Right lung (tissue), 10 donors: ENCODE measurements around the gene CEP120. TPM values are rescaled to one million over a fixed set of nuclear protein-coding genes. Genes with fewer than 3 reads are reported as not detected.
"Not testable (repeated sequence)": the region's sequence is repeated elsewhere in the genome, so short reads cannot be mapped to it uniquely, and the experiment has no call there.

Experiments
- DNase-seq, 2 donors: peaks; one replicate each; pipeline ENCODE4 v3.0.0-alpha.2; 2013
- long read RNA-seq, 8 donors: transcript quantifications; one replicate each; lab custom pipeline, GENCODE V29; 2026
- polyA plus RNA-seq, 5 donors: library from polyadenylated mRNA; unstranded; fragments of 120-200 nt; gene quantifications; one replicate each; pipeline versions ENCODE4 v1.2.1 to v1.2.3, GENCODE V29; 2013; ENCODE audit warnings: inconsistent platforms in 1 of 5, low replicate concordance in 1 of 5; ENCODE audit not compliant: insufficient read length in 5 of 5, insufficient read depth in 1 of 5

CEP120 gene
- polyA plus RNA-seq: 10 to 100 TPM; 18.2 to 30.9 (median 26.3) TPM
- long read RNA-seq, donor 1: 0 reads
- long read RNA-seq, donor 2, partial matches to known transcripts: 6 of 6 reads
- long read RNA-seq, donor 2, other reads (novel, unspliced or antisense): 0 of 6 reads
- long read RNA-seq, donor 3: 0 reads
- long read RNA-seq, donor 4, partial matches to known transcripts: 0 of 1 reads
- long read RNA-seq, donor 4, other reads (novel, unspliced or antisense): 0 of 1 reads
- long read RNA-seq, donor 5, full-length matches to known transcripts: 1 of 7 reads
- long read RNA-seq, donor 5, partial matches to known transcripts: 6 of 7 reads
- long read RNA-seq, donor 5, other reads (novel, unspliced or antisense): 0 of 7 reads
- long read RNA-seq, donor 6, full-length matches to known transcripts: 2 of 2 reads
- long read RNA-seq, donor 6, partial matches to known transcripts: 0 of 2 reads
- long read RNA-seq, donor 6, other reads (novel, unspliced or antisense): 0 of 2 reads
- long read RNA-seq, donor 7: 0 reads
- long read RNA-seq, donor 8: 0 reads

DNA sequence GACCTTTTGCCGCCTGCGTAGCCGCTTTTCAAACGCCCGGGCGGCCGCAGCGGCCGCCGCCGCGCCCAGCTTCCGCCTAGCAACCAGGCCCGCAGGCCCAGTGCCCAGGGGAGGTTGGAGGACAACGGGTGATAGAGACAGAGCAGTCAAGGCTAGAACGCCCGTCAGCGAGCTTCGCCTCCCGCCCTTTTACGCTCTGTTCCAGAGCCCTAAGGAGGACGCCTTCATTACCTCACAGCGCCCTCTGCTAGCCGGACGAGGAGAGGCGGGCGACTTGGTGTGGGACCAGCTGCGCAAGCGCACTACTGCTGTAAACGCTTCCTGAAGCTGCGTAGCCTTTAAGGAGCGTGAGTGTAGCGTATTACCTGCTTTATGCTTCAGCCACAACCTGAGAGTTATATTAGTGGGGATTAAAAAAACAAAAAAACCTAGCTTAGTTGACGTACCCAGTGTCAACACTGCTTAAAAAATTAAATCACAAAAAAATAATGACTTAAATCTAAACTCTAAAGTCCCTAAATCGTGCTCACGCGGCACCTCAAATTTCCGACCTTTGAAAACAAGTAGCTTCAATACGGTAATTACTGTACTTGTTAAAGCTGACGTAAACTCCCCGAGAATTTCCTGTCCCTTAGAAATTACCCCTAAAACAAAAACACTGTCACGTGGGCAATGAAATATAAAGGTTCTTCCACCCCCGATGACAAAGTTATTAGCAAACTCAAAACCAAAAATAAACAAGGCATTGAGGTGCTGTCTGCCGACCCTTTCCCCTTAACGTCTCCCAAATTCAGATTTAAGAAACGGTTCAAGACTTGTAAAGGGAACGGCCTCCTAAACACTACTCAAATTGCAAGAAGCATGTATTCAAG is at the start of gene CEP120:
Gene CEP120 (minus strand): TSS at position 126 of the 872 bp plus-strand sequence. CDS start 405 bp downstream, outside the sequence.
- DNase-seq: peak; percentile 98 to 99

DNA sequence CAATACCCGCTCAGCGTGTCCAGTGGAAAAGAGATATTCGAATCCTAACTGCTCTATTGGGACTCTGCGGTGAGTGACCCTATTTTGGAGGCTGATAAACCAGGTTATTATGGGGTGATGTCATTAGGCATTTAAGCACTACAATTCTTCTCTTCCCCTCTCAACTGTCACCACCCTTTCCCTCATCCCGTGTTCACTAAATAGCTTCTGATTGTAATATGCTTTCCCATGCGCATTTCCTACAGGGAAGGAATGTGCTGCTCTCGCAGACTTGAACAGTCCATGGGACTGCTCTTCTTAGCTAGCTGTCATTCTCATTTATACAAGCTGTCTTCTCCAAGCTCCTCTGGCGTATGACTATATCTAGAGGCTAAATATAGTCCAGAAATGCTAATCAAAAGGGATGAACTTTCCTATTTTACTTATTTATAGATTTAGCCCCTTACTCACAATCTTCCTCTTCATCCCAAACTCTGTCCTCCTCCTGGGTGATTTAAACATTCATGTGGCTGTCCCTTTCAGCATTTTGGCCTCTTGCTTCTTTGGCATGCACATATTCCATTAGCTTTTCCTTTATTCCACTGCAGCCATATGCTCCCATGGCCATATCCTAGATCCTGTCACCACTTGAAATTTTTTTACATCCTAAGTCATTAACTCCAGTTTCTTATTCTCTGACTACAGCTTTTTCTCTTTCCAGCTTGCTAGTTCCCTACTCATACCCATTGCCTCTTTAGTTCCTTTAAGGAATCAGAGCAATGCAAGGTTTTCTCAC is 49.1 kb upstream of the CEP120 start:
- DNase-seq: no peak

DNA sequence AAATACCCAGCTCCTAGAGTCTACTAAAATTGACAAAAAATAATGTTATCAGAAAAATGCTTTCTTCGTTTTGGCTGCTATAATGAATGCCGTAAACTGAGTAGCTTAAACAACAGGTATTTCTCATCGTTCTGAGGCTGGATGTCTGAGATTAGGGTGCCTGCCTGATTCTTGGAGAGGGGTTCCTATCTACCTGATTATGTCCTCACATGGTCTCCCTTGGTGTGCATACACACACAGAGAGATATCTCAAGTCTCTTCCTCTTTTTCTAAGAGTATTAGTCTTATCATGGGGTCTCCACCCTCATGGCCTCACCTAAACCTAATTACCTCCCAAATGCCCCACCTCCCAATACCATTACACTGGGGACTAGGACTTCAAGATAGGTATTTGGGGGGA is 48.2 kb upstream of the CEP120 start:
- no peak for DNase-seq

DNA sequence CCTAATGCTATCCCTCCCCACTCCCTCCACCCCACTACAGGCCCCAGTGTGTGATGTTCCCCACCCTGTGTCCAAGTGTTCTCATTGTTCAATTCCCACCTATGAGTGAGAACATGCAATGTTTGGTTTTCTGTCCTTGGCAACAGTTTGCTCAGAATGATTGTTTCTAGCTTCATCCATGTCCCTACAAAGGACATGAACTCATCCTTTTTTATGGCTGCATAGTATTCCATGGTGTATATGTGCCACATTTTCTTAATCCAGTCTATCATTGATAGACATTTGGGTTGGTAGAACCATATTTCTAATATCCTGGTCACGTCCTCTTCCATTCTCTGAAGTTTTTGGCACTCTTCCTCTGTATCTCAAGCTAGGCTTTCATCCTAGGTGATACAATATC is 43.6 kb upstream of the CEP120 start:
- not testable (repeated sequence) for DNase-seq

DNA sequence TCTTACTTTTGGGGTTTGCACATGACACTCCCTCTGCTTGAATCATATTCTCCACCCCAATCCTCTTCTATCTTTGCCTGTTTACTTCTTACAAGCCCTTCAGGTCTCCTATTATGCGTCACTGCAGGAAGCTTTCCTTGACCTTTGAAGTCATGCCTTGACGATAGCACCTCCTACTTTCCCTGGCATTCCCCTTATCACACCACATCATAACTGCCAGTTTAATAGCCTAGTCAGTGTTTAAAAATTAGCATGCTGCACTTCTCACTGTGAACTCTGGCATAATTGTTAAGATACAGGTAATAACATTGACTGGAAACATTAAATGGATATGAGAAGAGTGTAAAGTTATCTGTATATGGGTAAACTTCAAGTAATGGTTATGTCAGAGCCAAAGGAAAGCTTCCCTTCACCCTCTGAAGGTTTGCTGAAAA is 37.1 kb upstream of the CEP120 start:
- no peak for DNase-seq

DNA sequence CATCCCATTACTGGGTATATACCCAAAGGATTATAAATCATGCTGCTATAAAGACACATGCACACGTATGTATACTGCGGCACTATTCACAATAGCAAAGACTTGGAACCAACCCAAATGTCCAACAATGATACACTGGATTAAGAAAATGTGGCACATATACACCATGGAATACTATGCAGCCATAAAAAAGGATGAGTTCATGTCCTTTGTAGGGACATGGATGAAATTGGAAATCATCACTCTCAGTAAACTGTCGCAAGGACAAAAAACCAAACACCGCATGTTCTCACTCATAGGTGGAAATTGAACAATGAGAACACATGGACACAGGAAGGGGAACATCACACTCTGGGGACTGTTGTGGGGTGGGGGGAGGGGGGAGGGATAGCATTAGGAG is 35.8 kb upstream of the CEP120 start:
- DNase-seq: not testable (repeated sequence)

DNA sequence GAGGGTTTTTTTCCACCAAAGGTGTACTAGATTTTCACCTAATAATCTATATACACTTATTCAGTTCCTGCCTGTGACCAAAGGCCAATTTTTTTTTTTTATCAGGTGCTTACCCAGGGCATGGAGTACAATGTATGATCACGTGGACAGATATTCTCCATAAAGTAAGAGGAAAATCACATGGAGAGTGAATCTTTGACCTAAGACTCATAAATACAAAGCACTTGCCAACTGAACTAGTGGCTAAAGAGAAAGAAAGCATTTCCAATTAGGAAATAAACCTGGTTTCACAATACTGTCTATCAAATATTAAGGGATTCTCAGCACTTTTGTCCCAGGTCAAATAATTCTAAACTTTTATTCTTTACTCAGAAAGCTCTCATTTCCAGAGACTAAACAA is 33.0 kb upstream of the CEP120 start:
- no peak for DNase-seq

DNA sequence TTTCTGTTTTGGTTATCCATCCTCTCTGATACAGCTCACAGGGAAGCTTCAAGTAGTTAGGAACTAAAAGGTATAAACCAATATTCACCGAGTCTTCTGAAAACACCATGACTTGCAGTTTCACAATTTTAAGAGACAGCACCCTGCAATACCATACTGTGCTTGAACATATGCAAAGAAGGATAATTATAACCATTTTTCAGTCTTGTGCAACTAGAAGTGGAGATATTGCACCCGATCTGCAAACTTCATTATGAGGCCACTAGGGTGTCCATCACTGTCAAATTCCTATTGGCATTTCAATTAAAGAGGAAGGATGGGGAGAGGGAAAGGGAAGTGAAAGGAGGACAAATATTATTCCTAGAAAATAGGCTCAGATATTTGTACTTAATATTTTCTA is 32.4 kb upstream of the CEP120 start:
- no peak for DNase-seq

DNA sequence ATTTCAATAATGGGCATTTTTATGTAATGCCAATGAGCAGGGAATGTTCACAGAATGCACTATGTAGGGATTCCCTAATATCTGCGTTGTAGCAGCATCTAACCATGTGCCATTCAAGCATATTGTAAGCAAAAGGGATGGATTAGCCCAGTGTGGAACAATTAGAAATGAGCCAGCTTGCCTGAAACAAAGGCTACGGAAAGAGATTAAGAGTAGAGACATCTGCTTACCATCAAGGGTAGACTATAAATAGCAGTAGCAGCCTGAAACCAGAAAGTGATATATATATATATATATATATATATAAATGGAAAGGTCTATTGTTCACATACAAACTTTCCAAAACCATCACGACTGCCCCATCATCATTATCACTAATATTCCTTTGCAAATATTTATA is 31.9 kb upstream of the CEP120 start:
- DNase-seq: no peak

DNA sequence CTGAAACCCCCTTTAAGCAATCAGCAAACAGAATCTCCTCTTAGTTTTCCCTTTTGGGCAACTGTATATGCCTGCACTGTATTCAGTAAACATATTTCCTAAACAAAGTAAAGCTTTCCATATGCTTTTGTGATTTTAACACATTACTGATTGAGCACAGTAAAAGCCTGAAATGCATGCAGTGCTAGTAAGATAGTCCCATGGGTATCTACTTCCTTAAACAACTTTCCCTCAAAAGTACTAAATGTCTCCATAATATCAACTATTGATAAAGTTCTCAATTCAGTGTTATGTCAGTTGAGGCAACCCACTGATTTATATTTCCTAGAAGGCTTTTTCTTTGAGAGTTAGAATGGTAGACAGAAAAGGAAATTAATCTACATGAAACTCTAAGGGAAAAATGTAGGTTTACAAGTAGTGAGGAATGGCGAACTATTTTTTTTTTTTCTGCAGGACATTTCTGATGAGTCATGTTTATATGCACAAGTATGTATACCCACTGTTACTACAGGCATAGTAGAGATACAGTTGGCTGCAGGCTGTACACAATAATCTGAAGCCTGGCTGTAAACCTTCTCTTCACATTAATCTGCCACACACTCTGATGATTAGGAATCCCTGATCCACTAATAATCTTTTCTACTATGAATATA is 31.2 kb upstream of the CEP120 start:
- no peak for DNase-seq

DNA sequence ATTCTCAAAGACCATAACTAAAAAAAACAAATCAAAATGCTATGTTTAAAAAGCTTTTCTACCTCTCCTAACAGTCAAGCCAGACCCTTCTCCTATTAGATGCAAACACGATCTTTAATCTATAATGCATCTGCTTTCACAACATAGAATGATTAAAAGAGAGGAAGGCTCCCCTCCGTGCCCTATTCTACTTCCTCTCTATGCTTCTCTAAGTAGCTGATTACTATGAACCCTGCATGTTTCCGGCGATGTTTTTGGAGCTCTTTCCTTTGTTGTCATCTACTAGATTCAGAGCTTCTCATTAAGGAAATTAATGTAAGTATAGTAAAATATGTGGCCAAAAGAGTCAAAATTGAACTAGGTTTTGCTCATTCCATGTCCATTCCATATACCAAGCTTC is 29.2 kb upstream of the CEP120 start:
- no peak for DNase-seq

DNA sequence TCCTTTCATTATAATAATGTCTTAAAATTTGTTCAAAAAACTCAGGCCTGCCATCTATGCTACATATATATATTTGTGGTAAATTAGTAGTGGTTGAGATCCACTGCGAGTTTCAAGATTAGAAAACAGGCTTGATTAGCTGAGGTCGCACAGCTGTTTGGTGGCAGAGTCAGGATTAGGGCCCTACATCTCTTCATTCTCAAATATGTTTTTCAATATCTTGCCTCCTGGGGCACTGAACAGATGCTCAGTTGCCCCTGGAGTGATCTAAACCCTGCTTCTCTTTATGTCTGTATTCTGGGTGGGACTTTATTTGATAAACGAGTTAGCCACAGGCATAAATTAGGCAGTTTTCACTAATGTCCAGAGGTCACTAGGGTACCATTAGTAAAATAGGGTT is 27.8 kb upstream of the CEP120 start:
- no peak for DNase-seq

DNA sequence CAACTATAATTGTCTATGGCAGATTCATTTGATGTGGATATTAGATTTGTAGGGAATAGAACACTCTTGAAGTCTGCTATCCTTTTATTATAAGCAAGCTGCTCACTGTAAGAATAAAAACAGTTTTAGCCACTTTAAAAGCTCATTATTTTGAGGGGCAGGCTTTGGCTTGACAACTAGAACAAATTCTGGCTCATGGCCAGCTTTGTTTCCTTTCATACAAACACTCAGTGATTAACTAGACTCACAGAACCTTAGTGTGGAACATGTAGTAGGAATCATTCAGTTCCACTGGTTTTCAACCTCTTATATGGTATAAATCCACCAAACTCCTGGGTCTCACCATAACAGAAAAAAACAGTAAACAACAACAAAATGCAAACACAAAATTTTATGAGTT is 27.4 kb upstream of the CEP120 start:
- peak; percentile 40 to 51 for DNase-seq

DNA sequence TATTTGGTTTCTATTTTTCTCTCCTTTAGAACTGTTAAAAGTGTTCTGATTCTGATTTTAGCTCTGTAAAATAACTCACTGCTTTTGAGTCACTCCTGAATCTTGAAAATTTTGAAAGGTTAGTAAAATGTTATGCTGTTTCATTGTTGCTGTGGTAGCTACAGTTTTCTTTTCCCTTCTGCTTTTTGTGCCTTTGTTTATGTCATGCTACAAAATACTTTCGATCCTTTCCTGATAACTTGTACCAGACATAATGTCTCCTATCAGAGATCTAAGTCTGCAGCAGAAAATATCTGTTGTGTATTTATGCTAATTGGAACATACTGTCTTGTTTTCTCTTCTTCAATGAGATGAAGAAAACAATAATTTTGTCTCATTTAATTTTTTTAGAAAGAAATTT is 26.9 kb upstream of the CEP120 start:
- no peak for DNase-seq

DNA sequence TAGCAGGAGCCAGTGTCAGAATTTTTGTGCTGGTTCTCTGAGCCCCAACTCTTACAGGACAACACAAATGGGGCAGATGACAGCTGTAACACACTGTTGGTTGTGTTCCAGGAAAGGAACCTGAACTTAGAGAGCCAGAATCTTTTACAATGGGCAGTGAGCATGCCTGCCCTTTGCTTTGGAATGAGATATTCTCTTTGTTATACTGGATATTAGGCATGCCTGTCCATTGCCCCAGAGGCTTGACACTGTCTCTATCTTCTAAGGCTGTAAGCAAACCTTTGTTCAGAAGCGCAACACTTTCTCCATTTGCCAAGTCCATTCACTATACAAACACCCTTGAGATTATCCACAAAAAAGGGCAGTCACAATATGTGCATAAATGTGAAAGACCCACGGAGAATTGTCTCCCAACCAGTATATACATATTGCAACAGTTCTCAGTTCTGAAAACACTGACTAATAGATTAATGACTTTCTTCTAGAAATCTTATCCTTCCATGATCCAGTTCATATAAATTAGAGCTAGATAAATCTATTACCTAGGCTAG is 26.3 kb upstream of the CEP120 start:
- DNase-seq: no peak

DNA sequence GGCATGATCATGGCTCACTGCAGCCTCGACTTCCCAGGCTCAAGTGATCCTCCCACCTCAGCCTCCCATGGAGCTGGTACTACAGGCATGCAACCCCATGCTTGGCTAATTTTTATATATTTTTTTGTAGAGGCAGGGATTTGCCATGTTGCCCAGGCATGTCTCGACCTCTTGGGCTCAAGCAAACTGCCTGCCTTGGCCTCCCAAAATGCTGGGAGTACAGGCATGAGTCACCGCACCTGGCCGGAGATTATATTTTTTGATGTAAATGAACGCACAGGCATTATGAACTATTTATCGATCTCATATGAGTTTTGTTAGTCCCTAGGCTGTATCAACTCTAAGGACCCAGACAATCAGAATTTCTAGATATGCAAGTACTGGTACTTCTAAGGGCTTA is 25.5 kb upstream of the CEP120 start:
- DNase-seq: no peak

DNA sequence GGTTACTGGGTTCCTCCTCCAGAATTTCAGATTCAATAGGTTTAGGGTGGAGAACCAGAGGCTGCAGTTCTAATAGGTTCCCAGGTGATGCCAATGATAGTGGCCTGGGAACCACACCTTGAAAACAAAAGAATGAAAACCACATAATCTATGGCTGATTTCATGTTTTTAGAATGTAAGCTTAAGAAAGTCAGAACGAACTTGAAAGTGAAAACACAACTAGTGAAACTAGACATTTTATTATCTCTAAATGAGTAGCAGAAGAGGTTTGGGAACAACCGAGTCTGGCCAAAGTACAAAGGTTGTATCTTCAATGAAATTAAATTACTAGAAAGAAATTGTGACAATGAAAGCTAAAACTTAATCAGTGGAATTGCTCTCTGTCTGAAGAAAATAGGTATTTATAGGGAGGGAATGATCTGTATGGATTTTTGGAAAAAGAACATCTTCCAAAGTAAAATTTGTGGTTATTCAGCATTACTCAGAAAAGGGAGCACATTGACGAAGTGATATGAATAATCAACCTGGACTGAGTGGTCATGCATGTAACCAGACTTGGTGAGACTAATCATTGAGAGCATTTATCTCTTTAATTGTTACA is 24.9 kb upstream of the CEP120 start:
- no peak for DNase-seq

DNA sequence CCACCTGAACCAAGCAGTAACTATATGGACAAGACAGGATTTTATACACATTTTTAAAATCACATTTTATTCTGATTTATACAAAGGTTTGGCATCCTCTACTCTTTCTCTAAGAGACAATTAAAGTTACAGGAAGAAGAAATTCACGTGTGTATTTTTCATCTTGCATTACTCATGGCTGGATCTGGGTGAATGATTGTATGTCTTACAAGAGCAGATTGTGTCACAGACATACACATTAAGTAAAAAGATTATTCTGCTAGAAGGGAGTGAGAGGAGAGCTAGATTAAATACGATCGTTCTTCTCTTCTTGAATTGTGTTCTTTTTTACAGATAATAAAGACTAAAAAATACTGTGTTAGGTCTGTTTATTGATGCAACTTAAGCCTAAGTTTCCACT is 20.8 kb upstream of the CEP120 start:
- no peak for DNase-seq

DNA sequence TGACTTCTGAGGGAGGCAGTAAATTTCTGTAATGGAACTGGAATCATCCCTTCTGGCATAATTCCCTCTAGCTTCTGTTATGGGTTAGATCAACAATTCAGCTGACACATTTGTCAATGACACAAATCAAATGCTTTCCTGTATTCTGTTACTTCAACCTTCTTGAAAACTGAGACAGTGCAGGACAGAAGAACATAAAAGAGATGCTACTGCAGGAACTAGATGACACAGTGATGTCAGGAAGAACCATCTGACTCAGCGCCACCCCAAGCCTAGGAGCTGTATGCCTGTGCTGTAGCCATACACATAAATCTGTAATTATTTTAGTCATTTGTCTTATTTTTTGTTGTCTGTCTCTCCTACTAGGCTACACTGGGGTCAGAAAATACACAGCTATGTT is 18.2 kb upstream of the CEP120 start:
- no peak for DNase-seq

DNA sequence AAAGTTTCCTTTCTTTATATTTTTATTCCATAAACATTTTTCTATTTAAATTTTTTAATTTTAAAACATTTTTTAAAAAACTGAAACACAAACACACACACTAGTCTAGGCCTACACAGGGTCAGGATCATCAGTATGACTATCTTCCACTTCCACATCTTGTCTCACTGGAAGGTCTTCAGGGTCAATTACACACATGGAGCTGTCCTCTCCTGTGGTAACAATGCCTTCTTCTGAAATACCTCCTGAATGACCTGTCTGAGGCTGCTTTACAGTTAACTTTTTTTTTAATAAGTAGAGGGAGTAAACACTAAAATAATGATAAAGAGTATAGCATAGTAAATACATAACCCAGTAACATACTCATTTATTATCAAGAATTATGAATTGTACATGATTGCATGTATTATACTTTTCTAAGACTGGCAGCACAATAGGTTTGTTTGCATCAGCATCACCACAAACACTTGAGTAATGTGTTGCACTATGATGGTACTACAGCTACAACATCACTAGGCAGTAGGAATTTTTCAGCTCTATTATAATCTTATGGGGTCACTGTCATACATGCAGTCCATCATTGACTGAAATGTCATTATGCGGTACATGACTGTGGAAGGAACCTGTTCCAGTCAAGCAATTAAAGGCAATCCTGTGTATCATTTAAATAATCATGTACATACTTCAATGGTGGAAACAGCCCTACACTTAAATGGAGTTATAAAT is 17.4 kb upstream of the CEP120 start:
- DNase-seq: no peak
